ENCODE data around the gene MRPL14.
"Not testable (repeated sequence)": the region's sequence is repeated elsewhere in the genome, so short reads cannot be mapped to it uniquely, and the experiment has no call there.

Gene MRPL14

DNA sequence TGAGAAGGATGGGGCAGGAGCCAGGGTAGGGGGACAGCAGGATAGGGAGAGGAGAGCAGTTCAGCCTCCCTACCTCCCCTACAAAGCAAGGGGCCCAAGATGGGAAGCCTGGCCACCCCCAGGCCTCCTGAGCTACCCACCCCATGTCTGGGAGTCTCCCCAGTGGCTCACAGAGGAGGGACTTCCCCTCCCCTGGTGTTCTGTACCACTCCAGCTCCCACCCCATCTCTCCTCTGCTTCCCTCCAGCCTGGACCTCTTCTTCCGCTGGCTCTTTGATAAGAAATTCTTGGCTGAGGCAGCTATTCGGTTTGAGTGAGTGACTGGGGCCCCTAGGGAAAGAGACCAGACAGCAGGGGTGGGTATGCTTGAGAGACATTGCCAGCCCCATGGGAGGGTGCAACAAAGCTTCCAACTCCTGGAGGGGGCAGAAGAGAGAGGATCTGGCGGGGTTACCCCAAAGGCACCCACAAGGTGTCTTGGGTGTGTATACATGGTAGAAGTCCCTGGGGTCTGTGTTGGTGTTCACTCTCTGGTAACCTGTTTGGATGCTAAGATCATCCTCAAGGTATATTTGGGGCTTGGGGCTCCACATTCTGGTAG is 23.2 kb upstream of the MRPL14 start:
- no peak for DNase-seq (ENCODE audit: low read depth in 2 of 3, low spot score in 2 of 3)

DNA sequence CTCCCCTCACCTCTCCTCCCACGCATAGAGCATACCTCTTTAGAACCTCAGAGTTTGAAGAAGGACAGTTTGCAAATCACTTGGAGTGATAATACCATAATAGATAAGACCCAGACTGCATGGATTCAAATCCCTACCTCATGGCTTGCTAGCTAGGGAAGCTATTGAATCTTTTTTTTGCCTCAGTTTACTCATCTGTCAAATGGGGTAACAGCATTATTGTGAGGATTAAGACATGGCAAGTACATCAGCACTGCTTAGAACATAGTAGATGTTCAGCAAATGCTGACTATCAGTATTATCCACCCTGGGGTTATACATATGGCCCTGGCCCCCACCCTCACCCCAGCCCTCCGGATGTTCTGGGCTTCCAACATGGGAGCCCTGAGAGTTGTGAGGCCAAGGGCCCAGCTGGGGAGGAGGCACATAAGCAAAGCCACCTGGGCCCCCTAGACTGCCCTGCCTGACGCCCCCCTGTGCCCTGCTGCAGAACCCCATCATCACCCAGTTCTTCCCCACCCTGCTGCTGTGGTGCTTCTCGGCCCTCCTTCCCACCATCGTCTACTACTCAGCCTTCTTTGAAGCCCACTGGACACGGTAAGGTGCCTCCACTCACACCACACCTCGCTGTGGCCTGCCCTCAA is 22.2 kb upstream of the MRPL14 start:
- no peak for DNase-seq (ENCODE audit: low read depth in 2 of 3, low spot score in 2 of 3)

GRCh38 chr6:44148306-44148705 is 21.1 kb upstream of the MRPL14 start:
- DNase-seq (ENCODE audit: low read depth in 2 of 3, low spot score in 2 of 3): no peak

- DNase-seq (ENCODE audit: low read depth in 2 of 3, low spot score in 2 of 3): no peak
Observed at GRCh38 chr6:44147256-44147655, 20.0 kb upstream of the MRPL14 start.

GRCh38 chr6:44146685-44147084 is 19.4 kb upstream of the MRPL14 start:
- no peak for DNase-seq (ENCODE audit: low read depth in 2 of 3, low spot score in 2 of 3)

DNA sequence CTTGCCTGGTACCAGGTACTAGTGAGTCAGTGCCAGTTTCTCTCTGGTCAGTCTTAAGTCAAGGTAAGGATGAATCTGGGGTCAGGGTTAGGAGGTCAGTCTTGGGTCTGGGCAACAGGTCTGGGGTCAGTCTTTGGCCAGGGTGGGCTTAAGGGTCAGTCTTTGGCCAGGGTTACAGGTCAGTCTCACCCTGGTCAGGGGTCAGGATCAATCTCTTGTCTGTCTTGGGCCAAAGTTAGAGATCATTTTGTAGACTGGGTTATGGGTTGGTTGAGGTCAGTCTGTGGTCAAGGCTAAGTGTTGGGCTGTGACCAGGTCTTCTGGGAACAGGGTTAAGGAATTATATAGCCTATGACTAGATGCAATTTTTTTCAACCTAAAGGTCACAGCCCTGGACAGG is 18.6 kb upstream of the MRPL14 start:
- DNase-seq (ENCODE audit: low read depth in 2 of 3, low spot score in 2 of 3): no peak

DNA sequence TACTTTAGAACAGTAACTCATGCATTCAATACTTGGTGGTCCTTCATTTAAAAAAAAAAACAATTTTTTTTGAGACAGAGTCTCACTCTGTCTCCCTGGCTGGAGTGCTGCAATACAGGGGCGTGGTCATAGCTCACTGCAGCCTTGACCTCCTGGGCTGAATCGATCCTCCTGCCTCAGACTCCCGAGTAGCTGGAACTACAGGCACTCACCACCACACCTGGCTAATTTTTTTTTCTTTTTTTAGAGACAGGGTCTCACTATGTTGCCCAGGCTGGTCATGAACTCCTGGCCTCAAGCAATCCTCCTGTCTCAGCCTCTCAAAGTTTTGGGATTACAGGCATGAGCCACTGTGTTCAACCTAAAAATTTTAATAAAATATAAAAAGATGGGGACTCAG is 17.3 kb upstream of the MRPL14 start:
- DNase-seq (ENCODE audit: low read depth in 2 of 3, low spot score in 2 of 3): not testable (repeated sequence)

DNA sequence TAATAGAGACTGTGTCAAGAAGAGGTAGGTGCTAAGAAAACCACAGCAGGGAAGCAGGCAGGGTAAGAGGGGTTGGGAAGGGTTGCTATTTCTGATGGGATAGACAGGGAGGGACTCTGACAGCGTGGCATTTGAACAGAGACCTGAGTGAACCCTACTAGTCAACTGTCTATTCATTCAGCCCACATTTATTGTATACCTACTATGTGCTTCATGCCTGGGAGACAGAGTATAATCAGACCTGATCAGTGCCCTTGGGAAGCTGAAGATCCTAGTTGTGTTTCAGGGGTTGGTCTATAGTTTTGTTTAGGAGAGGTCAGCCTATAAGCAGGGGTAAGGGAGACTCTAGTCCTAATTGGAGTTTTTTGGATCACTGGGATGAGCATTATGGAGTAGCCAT is 16.5 kb upstream of the MRPL14 start:
- no peak for DNase-seq (ENCODE audit: low read depth in 2 of 3, low spot score in 2 of 3)

GRCh38 chr6:44142835-44143234 is 15.6 kb upstream of the MRPL14 start:
- no peak for DNase-seq (ENCODE audit: low read depth in 2 of 3, low spot score in 2 of 3)

GRCh38 chr6:44139351-44139743 is 12.1 kb upstream of the MRPL14 start:
- no peak for DNase-seq (ENCODE audit: low read depth in 2 of 3, low spot score in 2 of 3)

- no peak for DNase-seq (ENCODE audit: low read depth in 2 of 3, low spot score in 2 of 3)
Observed at GRCh38 chr6:44138717-44139350, 11.6 kb upstream of the MRPL14 start.

DNA sequence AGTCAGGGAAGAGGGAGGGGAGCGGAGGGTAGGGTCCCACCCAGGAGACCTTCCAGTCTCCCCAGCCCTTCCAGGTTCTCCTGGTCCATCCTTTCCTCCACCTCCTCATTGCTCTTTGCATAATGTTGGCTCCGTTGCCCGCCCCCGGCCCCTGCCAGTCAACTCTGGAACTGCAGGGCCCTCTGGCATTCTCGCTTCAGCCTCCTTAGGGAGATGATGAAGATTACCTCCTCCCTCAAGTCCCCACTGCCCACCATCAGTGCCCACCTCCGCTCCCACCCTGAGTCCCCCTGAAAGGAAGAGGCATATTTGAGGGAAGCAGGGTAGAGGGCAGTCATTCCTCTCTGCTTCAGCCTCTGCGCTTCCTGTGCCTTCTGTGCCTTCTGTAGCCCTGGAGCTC is 8.6 kb upstream of the MRPL14 start:
- DNase-seq (ENCODE audit: low read depth in 2 of 3, low spot score in 2 of 3): no peak

DNA sequence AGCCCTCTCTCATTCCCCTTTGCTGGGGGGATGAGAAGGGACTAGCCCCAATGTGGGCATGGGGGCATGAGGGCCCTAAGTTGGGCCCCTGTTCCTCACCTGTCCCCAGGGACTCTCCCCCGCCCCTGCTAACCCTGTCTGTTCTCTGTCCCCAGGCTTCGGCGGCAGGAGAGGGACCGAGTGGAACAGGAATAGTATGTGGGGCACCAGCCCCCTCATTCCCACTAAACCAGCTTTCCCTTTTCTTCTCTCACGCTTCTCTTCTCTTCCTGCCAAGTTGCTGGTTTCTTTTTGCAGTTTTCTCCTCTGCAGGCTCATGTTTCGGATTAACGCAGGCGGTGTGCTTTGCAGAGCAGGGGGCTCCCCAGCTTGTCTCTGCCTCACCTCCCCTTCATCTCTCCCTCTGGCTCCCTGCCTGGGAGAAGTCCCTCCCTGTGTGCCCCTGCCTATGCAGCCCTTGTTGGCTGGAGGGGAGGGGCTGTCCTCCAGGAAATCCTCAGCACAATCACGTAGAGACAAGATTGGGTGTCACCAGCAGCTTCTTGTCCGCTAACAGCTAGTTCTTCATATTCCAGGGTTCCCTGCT is 8.0 kb upstream of the MRPL14 start:
- no peak for DNase-seq (ENCODE audit: low read depth in 2 of 3, low spot score in 2 of 3)

- no peak for DNase-seq (ENCODE audit: low read depth in 2 of 3, low spot score in 2 of 3)
Observed at GRCh38 chr6:44133981-44134711, 6.9 kb upstream of the MRPL14 start.

DNA sequence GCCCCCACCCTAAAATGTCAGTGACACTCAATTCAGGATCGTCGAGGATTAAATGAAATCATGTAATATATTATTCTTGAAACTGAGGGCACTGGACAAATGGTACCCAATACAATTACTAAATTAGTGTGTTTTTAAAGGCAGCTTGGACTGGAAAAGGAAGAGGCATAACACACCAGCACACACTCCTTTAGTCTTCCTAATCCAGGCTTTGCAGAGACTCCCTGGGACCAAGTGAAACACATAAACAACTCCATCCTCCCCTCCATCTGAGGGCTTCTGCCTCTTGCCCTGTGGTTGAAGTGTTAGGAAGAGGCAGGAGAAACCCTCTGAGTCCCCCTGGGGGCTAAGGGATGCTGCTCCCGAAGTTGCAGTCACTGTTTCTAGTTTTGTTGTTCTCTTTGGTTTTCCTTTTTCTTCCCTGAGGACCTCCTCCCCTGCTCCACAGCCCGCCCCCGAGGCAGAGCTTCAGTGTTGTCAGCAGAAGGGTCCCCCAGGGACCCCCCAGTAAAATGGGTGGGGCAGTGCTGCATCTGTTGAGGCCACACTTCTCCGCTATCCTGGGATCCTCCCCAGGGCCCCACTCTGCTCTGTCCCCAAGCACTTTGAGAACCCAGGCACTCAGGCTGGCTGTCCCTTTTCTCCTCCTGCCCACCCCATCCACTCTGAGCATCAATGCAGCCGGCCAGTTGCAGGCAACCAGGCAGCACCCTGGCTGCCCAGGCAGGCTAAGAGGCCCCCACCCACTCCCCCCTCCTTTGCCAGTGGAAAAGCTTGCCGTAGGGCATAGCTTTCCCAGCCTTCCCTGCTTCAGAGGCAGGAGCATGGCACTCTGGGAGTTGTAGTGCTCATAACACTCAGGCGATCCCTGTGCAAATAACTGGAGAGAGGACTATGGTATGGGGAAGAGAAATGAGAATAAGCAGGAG is 6.0 kb upstream of the MRPL14 start:
- DNase-seq (ENCODE audit: low read depth in 2 of 3, low spot score in 2 of 3): no peak

DNA sequence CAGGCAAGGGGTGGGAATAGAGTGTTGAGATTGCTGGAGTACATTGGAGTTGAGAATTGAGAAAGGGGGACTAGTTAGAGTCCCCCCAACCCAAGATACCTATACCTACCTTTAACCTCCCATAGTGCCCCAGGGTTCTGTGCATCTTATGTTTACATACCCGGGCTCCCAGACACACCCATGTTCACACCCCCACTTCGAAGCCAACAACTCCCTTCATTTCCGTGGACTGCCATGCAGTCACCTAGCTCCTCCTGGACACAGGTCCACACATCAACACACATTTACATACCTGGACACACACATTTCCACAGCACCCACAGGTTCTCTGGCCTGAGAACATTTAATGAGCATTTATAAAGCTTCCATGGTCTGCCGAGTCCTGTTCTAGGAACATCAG is 5.2 kb upstream of the MRPL14 start:
- no peak for DNase-seq (ENCODE audit: low read depth in 2 of 3, low spot score in 2 of 3)

DNA sequence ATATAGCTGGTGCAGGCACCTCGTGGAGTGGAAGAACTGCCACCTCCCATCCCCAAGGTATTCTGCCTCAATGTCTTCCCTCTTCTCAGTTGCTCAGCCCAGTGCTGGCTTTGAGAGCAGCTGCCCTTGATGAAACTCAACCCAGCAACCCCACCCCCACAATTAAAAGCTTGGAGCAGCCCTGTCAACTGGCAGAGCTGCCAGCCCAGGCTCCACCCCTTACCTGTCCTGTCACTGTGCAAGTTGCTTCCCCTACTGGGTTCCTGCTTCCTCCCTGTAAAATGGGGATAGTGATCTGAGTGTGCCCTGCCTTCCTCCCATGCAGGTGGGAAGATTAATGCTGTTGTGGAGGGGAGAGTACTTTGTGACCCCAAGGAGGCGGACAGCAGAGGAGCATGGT is 4.6 kb upstream of the MRPL14 start:
- DNase-seq (ENCODE audit: low read depth in 2 of 3, low spot score in 2 of 3): no peak

DNA sequence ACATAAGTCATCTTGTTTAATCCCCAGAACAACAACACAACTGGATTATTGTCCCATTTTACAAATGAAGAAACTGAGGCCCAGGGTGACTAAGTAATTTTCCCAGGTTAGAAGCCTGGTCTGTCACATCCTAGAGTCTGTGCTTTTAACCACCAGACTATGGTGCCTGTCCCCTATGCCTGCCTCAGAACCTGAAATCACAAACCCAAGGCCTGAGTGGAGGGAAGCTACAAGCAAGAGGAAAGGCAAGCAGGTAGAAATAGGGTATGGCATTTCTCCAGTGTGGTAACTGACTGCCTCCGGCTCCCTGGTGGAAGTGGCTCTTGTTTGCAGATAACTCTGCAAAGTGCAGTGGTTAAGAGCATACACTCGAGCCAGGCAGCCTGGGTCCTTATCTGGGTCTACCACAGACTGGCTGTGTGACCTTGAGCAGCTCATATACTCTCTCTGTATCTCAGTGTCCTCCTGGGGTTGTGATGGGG is 2.6 kb upstream of the MRPL14 start:
- DNase-seq (ENCODE audit: low read depth in 2 of 3, low spot score in 2 of 3): no peak

- DNase-seq (ENCODE audit: low read depth in 2 of 3, low spot score in 2 of 3): no peak
Observed at GRCh38 chr6:44128020-44128917, 1.0 kb upstream of the MRPL14 start.
